Thyroid gland (tissue), 4 donors: ENCODE data around the gene EFCAB5. TPM values are rescaled to one million over a fixed set of nuclear protein-coding genes. Genes with fewer than 3 reads are reported as not detected.

ENCODE experiments used
- DNase-seq, 2 donors: peaks; one replicate each; pipeline ENCODE4 v3.0.0-alpha.2; 2019
- H3K27ac ChIP-seq, 3 donors: fragments of 200-600 bp; sonication (generic); 1 replicate in 2 of 3; 2 replicates in 1 of 3; pipeline ENCODE4 v1.5.1; 2016 to 2019; ENCODE audit warnings: mild to moderate bottlenecking in 1 of 3, moderate library complexity in 1 of 3
- H3K27me3 ChIP-seq: fragments of 200-600 bp; sonication (generic); one replicate; pipeline ENCODE4 v1.5.1; 2019
- H3K36me3 ChIP-seq, 2 donors: fragments of 200-600 bp; sonication (generic); one replicate each; pipeline ENCODE4 v1.5.1; 2016 to 2019
- H3K4me1 ChIP-seq, 2 donors: fragments of 200-600 bp; sonication (generic); one replicate each; pipeline ENCODE4 v1.5.1; 2017 to 2019
- H3K4me3 ChIP-seq, 3 donors: fragments of 200-600 bp; sonication (generic); replicated peaks in 1 of 3; 1 replicate in 2 of 3; 2 replicates in 1 of 3; pipeline ENCODE4 v1.5.1; 2016; ENCODE audit warnings: mild to moderate bottlenecking in 1 of 3
- H3K9me3 ChIP-seq: fragments of 200-600 bp; sonication (generic); one replicate; pipeline ENCODE4 v1.5.1; 2017
- POLR2A ChIP-seq, 2 donors: fragments of 450-650 bp; IDR thresholded peaks; one replicate each; pipeline ENCODE4 v1.6.1; 2017; ENCODE audit warnings: antibody characterized with exemption in 2 of 2, mild to moderate bottlenecking in 2 of 2, moderate library complexity in 1 of 2
- WGBS, 2 donors: methylation state at CpG; one replicate each; pipeline ENCODE4 v1.1.5; 2017; 5-methylcytosine and 5-hydroxymethylcytosine counted together
- intact Hi-C: fragments of 100-400 bp; cut with DNase I; formaldehyde crosslinking; loops from one replicate; pipeline ENCODE4 v1.15.1; 2023
- total RNA-seq, 4 donors: library from RNA; depleted of rRNA; stranded (reverse); fragments of >200 nt; gene quantifications; one replicate each; pipeline ENCODE4 v1.2.3, GENCODE V29; 2016
- TF ChIP-seq, protein P1 (sequence below), 6 experiments: fragments of 200-600 bp in 3 of 6; fragments of 450-650 bp in 3 of 6; sonication (generic) in 3 of 6; IDR thresholded peaks; one replicate each; pipeline ENCODE4 v1.5.1; 2016 to 2019; ENCODE audit warnings: antibody characterized with exemption in 6 of 6, mild to moderate bottlenecking in 2 of 6, inconsistent platforms in 1 of 6, moderate library complexity in 1 of 6

EFCAB5 gene
- total RNA-seq, 4 donors from 2014 or later: 0.56 to 0.98 TPM; not detected in 2

DNA sequence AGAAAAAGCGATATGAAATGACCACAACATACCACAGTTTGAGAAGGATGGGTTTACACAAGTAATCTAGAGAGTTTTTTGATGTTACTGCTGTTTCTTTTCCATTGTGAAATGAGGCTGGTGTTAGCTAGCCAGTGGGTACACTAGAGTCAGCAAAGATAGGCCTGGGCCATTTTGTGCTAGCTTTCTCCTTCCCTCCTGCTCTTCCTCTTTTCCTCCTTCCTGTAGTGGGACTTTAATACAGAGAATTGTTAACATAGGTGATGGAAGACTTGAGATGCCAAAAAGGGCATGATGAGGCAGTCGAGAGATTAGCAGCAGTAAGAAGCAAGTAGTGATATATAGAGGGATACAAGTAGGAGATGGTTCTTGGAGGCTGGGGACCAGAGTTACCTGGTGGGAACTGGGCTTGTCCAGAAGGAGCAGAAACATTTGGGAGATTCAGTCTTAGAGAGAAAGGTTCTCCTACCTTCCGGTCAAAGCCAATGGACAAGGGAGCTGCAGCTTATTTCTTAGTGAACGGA, 182.9 kb downstream of the EFCAB5 start:
- WGBS, 2 donors: 93 to 95% methylated on average over 4 of the region's 4 CpGs
- DNase-seq: no peak
- Histone ChIP-seq H3K36me3 (peaks cover 0 to 15% of the 10 kb centered on the region in 2 donors), H3K27me3 (no peaks in the 10 kb centered on the region), H3K27ac (no peak overlapping the region), H3K9me3 (no peaks in the 10 kb centered on the region), H3K4me3 (no peak overlapping the region), H3K4me1 (peaks cover 4 to 6% of the 10 kb centered on the region in 2 donors)
- intact Hi-C loops: no loop called here
- TF ChIP-seq, protein P1, sequence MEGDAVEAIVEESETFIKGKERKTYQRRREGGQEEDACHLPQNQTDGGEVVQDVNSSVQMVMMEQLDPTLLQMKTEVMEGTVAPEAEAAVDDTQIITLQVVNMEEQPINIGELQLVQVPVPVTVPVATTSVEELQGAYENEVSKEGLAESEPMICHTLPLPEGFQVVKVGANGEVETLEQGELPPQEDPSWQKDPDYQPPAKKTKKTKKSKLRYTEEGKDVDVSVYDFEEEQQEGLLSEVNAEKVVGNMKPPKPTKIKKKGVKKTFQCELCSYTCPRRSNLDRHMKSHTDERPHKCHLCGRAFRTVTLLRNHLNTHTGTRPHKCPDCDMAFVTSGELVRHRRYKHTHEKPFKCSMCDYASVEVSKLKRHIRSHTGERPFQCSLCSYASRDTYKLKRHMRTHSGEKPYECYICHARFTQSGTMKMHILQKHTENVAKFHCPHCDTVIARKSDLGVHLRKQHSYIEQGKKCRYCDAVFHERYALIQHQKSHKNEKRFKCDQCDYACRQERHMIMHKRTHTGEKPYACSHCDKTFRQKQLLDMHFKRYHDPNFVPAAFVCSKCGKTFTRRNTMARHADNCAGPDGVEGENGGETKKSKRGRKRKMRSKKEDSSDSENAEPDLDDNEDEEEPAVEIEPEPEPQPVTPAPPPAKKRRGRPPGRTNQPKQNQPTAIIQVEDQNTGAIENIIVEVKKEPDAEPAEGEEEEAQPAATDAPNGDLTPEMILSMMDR (IDR thresholded peaks at IDR 0.05): no peak
- TF ChIP-seq POLR2A (IDR thresholded peaks at IDR 0.05): no peak

DNA sequence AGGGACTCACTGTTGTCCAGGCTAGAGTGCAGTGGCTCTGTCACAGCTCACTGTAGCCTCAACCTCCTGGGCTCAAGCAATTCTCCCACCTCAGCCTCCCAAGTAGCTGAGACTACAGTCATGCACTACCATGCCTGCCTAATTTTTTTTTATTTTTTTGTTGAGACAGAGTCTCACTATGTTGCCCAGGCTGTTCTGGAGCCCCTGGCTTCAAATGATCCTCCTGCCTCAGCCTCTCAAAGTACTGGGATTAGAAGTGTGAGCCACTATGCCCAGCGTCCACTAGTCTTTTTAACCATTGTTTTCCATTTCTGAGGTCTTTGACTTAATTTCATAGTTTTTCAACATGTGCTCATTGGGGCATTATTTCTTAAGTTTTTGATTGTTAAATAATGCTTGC, 188.7 kb downstream of the EFCAB5 start:
- Histone ChIP-seq H3K4me1 (peaks cover 0 to 4% of the 10 kb centered on the region in 2 donors), H3K9me3 (no peaks in the 10 kb centered on the region), H3K36me3 (peaks cover 0 to 11% of the 10 kb centered on the region in 2 donors), H3K27me3 (no peaks in the 10 kb centered on the region), H3K27ac (no peak overlapping the region), H3K4me3 (no peak overlapping the region)
- WGBS, 2 donors: 91 to 92% methylated on average over 1 of the region's 1 CpG
- no peak for TF ChIP-seq POLR2A (IDR thresholded peaks at IDR 0.05)
- TF ChIP-seq, protein P1 (IDR thresholded peaks at IDR 0.05): no peak
- DNase-seq: no peak
- intact Hi-C loops: no loop called here

DNA sequence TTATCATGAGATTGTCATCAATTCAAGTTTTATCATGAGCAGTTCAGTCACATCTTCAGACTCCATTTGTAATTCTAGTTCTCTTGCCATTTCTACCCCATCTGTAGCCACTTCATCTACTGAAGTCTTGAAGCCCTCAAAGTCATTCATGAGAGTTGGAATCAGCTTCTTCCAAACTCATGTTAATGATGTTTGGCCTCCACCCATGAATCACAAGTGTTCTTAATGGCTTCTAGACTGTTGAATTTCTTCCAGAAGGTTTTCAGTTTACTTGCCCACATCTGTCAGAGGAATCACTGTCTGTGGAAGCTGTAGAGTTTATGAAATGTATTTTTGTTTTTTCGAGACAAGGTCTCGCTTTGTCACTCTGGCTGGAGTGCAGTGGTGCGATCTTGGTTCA, 191.2 kb downstream of the EFCAB5 start:
- intact Hi-C loops: no loop called here

DNA sequence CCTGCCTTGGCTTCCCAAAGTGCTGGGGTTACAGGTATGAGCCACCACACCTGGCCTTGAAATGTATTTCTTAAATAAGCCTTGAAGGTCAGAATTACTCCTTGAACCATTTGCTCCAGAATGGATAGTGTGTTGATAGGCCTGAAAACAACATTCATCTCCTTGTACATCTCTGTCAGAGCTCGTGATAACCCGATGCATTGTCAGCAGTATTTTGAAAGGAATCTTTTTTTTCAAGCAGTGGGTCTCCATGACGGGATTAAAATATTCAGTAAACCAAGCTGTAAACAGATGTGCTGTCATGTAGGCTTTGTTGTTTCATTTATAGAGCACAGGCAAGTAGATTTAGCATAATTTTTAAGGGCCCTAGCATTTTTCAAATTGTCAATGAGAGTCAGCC, 191.8 kb downstream of the EFCAB5 start:
- no peak for TF ChIP-seq POLR2A (IDR thresholded peaks at IDR 0.05)
- TF ChIP-seq, protein P1 (IDR thresholded peaks at IDR 0.05): no peak
- DNase-seq: no peak
- no peaks in the 10 kb centered on the region for H3K9me3 ChIP-seq
- peaks cover 0 to 9% of the 10 kb centered on the region in 2 donors for H3K36me3 ChIP-seq
- no peaks in the 10 kb centered on the region for H3K4me1 ChIP-seq
- intact Hi-C loops: no loop called here
- 96 to 100% methylated on average over 3 of the region's 3 CpGs for WGBS, 2 donors
- no peak overlapping the region for H3K4me3 ChIP-seq
- no peak overlapping the region for H3K27ac ChIP-seq
- no peaks in the 10 kb centered on the region for H3K27me3 ChIP-seq

More for the DNA sequence above, 191.2 kb downstream of the EFCAB5 start:
- Histone ChIP-seq H3K9me3 (no peaks in the 10 kb centered on the region), H3K4me3 (no peak overlapping the region), H3K4me1 (no peaks in the 10 kb centered on the region), H3K36me3 (peaks cover 0 to 11% of the 10 kb centered on the region in 2 donors), H3K27me3 (no peaks in the 10 kb centered on the region), H3K27ac (no peak overlapping the region)
- DNase-seq: no peak
- WGBS, 2 donors: 99% methylated on average over 3 of the region's 3 CpGs
- TF ChIP-seq, protein P1 (IDR thresholded peaks at IDR 0.05): no peak
- no peak for TF ChIP-seq POLR2A (IDR thresholded peaks at IDR 0.05)

DNA sequence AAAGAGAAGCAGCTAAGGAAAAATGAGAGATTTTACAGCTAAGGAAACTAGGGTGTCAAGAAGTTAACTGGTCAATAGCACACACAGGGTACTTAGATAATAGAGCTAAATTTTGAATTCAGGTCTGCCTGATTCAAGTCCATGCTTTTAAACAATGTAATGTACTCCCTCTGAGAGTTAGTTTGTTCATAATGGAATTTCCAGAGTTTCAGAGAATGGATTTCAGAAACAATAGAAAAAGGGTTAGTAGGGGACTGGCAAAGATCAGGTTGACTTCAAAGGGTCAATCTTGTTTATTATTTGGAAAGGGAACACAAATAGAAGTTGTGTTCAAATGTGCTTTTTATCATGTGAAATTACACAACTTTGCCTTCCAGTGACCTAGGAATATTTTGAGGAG, 193.1 kb downstream of the EFCAB5 start:
- Histone ChIP-seq H3K9me3 (no peaks in the 10 kb centered on the region), H3K27me3 (no peaks in the 10 kb centered on the region), H3K36me3 (peaks cover 0 to 5% of the 10 kb centered on the region in 2 donors), H3K27ac (no peak overlapping the region), H3K4me1 (no peaks in the 10 kb centered on the region), H3K4me3 (no peak overlapping the region)
- DNase-seq: no peak
- intact Hi-C loops: no loop called here
- TF ChIP-seq POLR2A (IDR thresholded peaks at IDR 0.05): no peak
- TF ChIP-seq, protein P1 (IDR thresholded peaks at IDR 0.05): no peak
